D341Med (cell line): ENCODE data around the gene NR1H3.
"Not testable (repeated sequence)": the region's sequence is repeated elsewhere in the genome, so short reads cannot be mapped to it uniquely, and the experiment has no call there.

Experiments used
- DNase-seq: peaks from one replicate; pipeline ENCODE4 v3.0.0; 2012; ENCODE audit warnings: low spot score

NR1H3 gene

DNA sequence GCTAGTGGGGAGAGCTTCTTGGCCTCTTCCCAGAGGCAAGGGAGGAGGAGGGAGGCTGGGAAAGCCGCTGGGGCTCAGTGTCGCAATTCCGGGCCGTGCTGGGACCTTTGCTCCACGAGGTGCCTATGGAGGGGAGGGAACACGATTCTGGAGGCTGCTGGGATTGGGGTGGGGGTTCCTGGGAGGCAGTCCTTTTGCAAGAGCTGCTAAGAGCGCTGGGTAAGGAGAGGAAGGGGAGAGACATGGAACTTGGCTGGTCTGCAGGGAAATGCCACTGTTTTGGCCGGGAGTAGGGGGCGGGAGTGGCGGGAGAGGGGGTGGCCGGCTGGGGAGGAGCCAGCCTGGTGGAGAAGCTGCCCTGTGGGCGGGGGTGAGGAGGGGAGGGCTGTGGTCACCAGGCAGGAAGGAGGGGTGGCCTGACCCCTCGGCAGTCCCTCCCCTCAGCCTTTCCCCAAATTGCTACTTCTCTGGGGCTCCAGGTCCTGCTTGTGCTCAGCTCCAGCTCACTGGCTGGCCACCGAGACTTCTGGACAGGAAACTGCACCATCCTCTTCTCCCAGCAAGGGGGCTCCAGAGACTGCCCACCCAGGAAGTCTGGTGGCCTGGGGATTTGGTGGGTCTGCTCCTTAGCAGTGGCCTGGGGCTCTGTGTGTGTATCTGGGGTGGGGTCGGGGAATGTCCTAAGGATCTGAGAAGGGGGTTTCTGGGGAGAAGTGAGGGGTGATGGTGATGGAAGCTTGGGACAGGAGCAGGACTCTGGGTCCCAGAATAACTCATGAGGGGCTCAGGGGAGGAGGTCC lies at the start of gene NR1H3:
Gene NR1H3 (plus strand): TSS at position 480 of the 800 bp plus-strand sequence. CDS start 1,221 bp downstream, outside the sequence.
- peak; percentile 75 for DNase-seq

DNA sequence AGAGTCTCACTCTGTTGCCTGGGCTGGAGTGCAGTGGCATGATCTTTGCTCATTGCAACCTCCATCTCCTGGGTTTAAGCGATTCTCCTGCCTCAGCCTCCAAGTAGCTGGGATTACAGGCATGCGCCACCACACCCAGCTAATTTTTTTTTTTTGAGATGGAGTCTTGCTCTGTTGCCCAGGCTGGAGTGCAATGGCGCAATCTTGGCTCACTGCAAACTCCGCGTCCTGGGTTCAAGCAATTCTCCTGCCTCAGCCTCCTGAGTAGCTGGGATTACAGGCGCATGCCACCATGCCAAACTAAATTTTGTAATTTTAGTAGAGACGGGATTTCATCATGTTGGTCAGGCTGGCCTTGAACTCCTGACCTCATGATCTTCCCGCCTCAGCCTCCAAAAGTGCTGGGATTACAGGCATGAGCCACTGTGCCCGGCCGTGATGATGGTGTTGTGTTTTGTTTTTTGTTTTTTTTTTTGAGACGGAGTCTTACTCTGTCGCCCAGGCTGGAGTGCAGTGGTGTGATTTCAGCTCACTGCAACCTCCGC lies 49.7 kb upstream of the NR1H3 start:
- DNase-seq = not testable (repeated sequence)

DNA sequence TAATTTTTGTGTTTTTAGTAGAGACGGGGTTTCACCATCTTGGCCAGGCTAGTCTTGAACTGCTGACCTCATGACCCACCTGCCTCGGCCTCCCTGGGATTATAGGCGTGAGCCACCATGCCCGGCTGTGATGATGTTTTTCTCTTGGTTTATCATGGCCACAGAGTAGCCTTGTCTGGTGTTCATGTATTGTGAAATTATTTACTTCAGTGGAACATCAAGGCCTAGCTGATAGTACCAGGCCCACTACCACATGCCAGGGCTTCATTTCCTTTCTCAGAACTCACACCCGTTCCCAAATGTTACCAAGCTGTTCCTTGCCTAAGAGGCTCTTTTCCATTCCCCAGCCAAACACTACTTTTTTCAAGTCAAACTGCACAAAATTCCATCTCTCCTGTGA lies 49.2 kb upstream of the NR1H3 start:
- DNase-seq = no peak

DNA sequence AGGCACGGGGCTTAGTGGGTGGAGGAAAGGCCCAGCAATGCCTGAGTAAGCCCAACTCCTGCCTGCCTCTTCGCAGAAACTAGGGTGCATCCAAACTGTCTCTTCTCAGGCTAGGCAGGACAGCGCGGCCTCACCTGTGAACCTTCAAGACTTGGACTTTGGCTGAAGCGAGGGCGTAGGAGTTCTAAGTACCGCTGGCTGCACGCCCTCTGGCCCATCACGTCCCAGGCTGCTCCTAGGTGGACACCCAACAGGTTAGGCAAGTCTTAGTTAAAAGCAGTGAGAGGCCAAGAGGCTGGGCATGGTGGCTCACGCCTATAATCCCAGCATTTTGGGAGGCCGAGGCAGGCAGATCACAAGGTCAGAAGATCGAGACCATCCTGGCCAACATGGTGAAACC lies 44.9 kb upstream of the NR1H3 start:
- DNase-seq = no peak

DNA sequence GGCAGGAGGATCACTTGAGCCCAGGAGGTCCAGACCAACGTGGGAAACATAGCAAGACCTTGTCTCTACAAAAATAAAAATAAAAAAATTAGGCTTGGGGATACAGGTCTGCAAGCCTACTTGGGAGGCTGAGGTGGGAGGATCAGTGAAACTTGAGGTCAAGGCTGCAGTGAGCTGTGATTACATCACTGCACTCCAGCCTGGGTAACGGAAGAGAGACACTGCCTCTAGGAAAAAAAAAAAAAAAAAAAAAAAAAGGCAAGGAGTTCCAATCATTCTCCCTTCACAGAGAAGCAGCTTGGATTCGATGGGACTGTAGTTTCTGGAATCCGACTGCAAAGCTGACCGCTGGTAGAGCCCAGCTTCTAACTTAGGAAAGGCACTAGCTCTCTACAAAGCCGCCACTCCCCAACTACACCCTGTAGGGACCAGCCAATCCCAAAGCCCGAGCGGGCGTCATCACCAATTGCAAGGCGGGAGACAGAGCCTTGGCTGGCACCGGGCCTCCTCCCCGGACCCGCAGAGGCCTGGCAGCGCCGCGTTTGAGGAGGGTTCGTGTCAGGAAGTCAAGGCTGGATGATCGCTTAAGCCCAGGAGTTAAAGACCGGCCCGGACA lies 43.7 kb upstream of the NR1H3 start:
- peak; percentile 91 for DNase-seq

DNA sequence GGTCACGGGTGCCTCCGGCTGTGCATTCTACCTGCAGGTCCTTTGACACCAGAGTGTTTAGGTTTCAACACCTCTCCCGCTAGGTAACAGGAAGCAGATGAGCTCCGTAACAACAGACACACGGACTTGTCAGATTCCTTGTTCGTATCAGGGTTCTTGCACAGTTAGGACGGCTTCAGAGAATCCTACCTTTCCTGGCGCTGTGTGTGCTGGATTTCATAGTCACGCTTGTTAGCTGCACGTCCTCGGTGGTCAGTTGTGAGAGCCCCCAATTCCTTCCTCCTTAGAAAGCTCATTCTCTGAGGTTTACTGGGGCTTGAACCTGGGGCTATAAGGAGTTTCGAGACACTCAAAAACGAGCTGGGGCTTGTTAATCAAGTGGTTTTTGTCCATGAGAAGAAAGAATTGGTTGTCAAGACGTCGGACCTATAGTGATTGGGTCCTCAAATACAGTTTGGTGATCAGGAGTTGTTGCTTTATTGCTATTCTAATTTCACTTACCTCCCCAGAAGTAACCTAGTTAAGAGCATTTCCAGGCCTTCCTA lies 42.4 kb upstream of the NR1H3 start:
- no peak for DNase-seq

DNA sequence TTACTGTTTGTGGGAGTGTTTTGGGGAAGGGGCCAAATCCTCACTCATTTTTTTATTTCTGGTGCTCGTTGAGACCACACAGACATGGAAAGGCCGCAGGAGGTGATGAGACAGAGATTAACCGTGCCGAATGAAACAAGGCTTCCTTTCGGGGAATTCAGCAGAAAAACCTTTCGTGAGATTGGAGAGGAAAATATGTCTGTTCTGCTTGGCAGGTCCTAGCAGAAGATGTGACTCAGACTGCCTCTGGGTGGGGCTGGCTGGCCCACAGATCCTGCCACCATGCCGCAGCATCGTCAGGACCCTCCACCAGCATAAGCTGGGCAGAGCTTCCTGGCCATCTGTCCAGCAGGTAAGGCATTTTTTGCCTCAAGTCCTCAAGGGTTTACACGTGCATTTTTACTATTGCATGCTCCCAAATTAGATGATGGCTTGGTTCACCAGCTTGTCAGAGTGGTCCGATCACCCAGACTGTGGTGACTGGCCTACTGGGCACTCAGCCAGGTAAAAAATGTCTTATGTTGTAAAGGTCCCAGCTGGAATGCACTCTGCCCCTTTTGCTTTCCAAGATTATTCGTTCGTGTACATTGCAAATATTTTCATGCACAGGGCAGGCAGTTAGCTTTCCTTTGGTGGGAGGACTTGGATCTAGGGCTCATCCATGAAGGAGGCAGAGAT lies 41.5 kb upstream of the NR1H3 start:
- peak; percentile 61 for DNase-seq

DNA sequence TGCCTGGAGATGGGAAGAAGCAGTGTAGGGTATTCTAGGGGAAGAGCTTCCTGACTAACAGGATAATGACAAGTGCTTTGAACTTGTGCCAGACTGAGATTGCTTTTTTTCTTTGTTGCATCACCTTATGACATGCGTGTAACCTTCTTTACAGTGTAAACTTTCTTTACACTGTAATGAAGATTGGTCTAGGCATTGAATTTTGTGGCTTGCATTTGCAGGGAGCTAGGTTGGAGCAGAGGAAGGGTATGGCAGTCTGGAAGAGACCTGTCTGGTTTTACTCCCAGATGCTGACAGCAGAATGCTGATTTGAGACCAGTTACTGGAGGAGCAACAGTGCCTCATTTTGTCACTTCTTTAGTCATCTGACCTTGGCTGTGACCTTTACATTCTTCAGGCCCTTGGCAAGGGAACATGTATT lies 37.4 kb upstream of the NR1H3 start:
- no peak for DNase-seq

DNA sequence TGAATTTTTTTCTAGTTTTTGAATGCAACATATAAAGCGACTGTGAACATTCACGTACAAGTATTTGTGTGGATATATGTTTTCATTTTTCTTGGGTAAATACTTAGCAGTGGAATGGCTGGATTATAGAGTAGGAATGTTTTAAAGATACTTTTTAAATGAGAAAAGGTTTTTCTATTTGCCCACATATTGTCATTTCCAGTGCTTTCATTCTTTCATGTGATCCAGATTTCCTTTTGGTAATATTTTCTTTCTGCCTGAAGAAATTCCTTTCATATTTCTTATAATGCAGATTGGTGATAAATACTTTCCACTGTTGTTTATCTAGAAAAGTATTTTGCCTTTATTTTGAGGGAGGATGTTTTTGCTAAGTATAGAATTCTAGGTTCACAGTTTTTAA lies 35.1 kb upstream of the NR1H3 start:
- no peak for DNase-seq

DNA sequence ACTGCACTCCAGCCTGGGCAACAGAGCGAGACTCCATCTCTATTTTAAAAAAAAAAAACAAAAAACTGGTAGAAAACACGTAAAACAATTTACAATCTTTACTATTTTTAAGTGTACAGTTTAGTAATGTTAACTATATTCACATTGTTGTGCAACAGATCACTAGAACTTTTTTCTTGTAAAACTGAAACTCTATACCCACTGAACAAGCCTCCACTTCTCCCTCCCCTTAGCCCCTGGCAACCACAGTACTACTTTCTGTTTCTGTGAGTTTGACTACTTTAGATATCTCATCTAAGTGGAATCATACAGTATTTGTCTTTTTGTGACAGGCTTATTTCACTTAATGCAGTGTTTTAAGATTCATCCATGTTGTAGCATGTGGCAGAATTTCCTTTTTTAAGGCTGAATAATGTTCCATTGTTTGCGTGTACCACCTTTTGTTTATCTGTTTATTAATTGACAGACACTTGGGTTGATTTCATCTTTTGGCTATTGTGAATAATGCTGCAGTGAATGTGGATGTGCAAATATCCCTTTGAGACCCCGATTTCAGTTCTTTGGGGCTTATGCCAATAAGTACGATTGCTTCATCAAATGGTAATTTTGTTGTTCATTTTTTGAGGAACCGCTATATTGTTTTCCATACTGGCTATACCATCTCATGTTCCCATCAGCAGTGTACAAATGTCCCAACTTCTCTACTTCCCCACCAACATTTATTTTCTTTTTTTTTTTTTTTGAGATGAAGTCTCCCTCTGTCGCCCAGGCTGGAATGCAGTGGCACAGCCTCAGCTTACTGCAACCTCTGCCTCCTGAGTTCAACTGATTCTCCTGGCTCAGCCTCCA lies 32.0 kb upstream of the NR1H3 start:
- DNase-seq = no peak

DNA sequence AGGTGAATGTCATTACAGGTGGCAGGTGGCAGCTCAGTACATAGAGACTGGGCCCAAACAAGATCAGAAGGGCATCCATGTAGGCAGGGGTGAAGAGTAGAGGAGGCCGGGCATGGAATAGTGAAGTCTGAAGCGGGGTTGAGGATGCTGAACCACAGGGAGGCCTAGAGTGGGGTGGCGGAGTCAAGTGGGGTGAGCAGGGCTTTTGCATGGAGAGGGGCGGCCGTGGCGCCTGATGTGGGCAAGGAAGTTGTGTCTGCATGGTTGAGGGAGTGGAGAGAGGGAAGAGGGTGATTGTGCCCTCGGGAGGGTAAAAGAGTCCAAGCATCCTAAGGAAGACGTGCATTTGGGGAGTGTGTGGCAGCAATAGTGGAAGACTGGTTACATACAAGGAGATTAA lies 28.6 kb upstream of the NR1H3 start:
- DNase-seq = no peak

DNA sequence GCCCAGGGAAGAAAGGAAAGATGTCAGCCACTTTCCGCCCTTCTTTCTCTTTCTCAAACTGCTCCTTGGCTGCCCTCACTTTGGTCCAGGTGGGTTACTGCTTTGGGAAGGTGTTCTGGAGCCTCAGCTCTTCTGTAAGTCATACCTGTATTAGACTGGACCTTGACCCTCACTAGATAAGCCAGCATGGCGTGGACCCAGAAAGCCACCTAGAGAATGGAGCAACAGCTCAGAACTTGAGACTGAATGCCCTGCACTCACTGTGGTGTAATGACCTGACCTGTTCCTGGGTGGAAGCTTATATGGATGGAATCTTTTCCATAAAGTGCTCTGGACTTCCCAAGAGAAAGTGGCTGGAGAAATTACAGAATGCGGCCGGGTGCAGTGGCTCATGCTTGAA lies 24.7 kb upstream of the NR1H3 start:
- DNase-seq = no peak

DNA sequence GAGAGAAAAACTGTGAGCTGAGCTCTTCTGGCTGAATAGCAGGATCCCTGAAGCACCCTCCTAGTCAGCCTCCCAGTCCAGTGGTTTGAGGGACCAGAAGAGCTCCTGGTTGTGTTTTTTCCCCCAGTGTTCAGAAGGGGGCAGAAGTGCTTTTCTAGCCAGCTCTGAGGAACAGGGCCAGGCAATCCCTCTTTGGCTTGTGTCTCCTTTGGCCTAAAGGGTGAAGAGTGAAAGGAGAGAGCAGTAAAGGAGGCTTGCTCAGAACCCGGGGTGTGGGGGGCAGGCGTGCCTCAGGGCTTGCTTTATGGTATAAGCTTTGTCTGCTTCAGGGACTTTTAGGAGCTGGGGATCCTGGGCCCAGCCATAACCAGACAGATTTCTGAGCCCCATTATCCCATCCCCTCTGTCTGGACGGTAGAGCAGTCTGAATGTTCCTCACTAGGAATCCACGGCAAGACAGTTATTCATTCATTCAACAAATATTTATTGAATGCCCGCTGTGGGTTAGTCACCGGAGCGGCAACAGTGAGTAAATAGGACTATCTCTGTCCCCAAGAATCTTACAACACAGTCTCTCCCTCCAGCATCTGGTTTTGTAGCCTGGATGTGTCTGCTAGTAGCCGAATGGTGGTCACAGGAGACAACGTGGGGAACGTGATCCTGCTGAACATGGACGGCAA lies 23.7 kb upstream of the NR1H3 start:
- DNase-seq = peak; percentile 49

DNA sequence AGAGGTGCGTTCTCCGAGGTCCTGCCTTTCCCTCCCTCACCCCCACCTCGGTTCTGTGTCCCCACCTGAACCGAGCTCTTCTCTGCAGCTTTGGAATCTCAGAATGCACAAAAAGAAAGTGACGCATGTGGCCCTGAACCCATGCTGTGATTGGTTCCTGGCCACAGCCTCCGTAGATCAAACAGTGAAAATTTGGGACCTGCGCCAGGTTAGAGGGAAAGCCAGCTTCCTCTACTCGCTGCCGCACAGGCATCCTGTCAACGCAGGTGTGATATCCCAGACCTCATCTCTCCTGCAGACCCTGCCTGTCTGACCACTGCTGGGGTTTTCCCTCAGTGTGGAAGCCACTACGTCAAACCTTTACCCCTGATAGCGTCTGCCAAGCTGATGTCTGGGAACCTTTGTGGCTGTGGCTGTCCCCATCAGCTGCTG lies 23.1 kb upstream of the NR1H3 start:
- no peak for DNase-seq

DNA sequence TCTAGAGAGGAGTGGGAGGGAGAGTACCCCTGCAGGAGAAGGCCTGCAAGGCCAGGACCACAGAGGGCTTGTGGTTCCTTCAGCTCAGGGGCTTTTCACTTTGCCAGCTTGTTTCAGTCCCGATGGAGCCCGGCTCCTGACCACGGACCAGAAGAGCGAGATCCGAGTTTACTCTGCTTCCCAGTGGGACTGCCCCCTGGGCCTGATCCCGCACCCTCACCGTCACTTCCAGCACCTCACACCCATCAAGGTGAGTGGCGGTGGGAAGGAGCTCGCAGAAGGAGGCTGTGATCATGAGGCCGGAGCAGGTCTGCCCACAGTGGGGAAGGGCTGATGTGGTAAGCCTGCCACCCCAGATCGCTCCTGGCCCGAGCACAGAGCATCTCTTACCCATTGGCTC lies 22.6 kb upstream of the NR1H3 start:
- DNase-seq = no peak

DNA sequence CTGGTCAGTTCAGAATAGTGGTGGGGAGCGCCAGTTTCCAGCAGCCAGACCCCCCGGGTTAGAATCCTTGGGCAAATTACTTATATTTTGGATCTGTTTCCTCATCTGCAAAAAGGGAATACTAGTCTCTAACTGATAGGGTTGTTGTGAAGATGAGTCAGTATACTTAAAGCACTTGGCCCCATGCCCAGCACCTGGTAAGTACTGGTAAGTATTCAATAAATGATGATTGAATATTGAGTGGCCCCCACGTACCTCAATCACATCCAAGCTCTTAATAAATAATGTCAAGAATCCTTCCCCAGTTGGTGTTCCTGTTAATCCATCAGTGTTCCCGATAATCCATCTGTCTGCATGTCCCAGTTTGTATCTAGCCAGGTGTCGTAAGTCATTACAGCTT lies 21.3 kb upstream of the NR1H3 start:
- no peak for DNase-seq

DNA sequence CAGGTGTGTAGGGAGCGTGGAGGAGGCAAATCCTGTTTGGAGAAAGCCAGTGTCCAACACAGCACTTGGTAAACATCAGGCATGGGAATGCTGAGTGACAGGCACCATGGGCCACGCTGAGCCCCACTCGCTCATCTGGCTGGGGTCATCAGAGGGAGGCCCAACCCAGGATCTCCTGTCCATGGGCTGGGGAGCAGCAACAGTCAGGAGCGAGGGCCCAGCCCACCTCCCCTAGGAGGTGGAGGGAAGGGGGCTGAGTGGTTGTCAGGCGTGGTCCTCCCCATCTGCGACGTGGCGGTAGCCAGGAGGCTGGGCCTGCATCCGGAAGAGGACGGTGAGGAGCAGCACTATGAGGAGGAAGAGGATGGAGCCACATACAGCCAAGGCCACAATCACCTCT lies 17.9 kb upstream of the NR1H3 start:
- no peak for DNase-seq

DNA sequence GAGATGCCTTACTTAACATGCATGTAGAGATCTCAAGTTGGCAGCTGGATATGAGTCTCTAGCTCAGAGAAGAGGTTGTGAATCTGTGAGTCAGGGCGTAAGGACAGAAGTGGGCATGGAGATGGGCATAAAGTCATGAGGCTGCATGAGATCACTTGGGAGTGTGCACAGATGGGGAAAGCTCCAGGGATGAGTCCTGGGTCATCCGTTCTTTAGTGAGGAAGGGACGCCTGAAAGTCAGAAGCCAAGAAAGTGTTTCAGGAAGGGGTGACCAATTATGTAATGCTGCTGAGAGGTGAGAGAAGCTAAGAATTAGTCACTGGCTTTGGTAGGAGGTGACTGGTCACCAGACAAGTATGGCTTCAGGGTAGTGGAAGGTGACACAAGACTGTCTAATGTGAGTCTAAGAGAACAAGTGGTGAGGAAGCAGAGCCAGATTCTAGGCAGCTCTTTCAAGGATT lies 15.9 kb upstream of the NR1H3 start:
- DNase-seq = peak; percentile 5

DNA sequence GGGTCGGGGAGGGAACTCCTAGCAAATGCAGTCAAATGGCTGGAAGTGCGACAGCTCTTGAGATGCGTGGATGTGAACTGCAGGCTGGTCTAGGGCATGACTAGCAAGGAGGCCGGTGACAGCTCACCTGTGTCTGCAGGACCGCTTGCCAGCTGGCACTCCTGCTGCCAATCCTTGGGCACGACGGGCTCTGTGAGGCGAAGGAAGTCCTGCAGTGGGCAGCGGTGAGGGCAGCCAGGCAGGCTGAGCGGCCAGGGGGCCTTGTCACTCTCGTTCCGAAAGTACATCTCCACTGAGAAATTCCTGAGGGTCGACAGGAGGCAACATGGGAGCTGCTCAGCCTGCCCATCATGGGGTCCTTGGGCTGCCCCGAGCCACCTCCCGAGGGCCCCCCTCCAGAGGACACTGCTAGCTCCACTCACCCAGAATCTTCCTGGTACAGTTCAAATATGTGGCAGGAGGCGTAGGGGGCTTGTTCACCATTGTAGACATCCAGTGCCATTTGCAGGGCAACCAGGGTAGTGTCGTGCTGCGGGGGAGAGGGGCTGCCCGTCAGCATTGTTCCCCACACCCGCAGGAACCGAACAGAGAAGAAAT lies 15.1 kb upstream of the NR1H3 start:
- DNase-seq = peak; percentile 21

DNA sequence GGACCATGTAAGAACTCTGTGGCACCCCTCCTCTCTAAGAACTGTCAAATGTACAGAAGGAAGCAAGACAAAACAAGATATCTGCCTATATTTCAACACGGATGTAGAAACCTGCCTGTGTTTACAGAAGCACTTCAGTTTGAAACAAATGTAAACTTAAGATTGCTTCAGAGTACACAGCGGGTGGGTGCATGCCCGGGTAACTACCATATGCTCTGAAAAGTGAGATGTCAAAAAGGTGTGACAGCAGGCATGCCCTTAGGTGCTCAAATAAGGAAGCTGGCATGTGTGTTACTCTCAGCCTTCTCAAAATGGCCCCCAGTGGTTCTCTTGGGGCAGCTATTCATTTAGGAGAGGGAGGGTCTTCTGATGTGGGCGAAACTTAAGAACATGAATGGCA lies 14.3 kb upstream of the NR1H3 start:
- DNase-seq = no peak
